NCI-H345 (cell line): ENCODE data around the gene TMEM39B.
A peak's percentile ranks its signal among the peaks of the same experiment; 100 is the strongest.
"Not testable (repeated sequence)": the region's sequence is repeated elsewhere in the genome, so short reads cannot be mapped to it uniquely, and the experiment has no call there.

ENCODE experiments used
- DNase-seq: peaks from one replicate; lab custom pipeline; 2025; lab: John Stamatoyannopoulos, UW

Gene TMEM39B

GRCh38 chr1:32112806-32113375 is 40.2 kb downstream of the TMEM39B start:
- no peak for DNase-seq

GRCh38 chr1:32113436-32113835 is 40.7 kb downstream of the TMEM39B start:
- not testable (repeated sequence) for DNase-seq

DNA sequence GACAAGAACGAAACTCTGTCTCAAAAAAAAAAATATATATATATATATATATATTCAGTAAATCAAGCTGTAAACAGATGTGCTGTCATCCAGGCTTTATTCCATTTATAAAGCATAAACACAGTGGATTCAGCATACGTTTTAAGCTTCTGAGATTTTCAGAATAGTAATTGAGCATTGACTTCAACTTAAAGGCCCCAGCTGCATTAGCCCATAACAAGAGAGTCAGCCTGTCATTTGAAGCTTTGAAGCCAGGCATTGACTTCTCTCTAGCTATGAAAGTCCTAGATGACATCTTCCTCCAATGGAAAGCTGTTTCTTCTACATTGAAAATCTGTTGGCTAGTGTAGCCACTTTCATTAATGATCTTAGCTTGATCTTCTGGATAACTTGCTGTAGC is 41.7 kb downstream of the TMEM39B start:
- DNase-seq, result no peak

GRCh38 chr1:32115496-32115895 is 42.8 kb downstream of the TMEM39B start:
- DNase-seq, result no peak

DNA sequence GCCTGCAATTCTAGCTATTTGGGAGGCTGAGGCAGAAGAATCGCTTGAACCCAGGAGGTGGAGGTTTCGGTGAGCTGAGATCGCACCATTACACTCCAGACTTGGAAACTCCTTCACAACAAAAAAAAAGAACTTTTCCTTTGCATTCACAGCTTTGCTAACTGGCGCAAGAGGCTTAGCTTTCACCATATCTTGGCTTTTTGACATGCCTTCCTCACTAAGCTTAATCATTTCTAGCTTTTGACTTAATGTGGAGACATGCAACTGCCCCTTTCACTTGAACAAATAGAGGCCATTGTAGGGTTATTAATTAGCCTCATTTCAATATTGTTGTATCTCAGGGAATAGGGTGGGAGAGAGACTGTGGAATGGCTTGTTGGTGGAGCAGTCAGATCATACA is 43.8 kb downstream of the TMEM39B start:
- DNase-seq, result no peak

GRCh38 chr1:32122151-32122550 is 49.4 kb downstream of the TMEM39B start:
- DNase-seq, result no peak

- DNase-seq, result not testable (repeated sequence)
Observed at GRCh38 chr1:32123361-32123760, 50.6 kb downstream of the TMEM39B start.

GRCh38 chr1:32125313-32125712 is 52.6 kb downstream of the TMEM39B start:
- DNase-seq, result no peak

- no peak for DNase-seq
Observed at GRCh38 chr1:32126770-32127169, 54.0 kb downstream of the TMEM39B start.

DNA sequence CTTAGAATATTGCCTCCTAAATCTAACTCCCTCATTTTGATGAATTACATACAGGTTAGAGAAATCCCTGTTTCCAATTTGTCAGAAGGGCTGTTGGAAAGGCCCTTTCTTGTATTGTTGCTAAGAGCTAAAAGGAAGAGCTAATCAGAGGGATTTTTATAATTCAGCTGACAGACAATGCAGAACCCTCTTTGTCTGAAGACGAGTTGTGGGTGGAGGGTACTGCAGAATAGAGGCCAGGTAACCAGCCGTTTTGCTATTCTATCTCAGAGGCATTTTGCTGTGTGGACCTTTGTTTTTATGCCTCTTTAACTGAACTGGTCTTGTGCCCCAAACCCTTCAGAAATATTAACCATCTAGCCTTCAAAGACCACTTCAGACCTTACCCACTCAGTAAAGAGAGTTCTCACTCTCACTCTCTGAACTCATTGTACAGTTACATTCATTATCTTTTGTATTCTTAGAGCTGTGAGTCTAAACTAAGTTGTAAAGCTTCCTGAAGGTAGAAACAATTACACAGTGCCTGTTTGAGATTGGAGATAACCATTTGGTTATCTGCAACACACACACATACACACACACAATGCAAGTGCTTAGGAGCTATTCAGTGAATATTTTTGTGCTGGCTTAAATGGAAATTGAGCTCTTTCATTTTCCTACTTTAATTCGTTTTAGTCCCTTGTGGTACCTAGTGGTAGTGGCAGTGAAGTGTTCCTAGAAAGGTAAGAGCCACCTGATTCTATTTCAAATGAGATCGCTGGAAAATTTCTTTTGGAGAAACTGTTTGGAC is 54.9 kb downstream of the TMEM39B start:
- no peak for DNase-seq

DNA sequence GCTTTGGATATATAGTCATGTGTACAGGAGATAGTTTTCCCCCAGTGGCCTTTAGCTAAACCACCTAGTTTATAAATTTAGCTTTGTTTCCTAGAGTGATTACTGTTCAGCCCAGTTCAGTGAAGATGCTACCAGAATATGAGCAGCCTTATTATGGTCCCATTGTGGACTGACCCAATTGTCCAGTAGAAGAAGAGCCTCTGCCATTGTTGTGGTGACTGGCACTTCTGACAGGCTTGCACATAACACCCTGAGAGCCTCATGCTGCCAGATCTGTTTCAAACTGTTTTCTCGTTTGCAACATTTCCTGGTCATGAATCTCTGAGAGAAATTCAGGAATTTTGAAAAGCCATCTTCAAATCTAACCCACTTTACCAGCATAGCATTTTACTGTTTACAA is 55.7 kb downstream of the TMEM39B start:
- DNase-seq, result no peak

DNA sequence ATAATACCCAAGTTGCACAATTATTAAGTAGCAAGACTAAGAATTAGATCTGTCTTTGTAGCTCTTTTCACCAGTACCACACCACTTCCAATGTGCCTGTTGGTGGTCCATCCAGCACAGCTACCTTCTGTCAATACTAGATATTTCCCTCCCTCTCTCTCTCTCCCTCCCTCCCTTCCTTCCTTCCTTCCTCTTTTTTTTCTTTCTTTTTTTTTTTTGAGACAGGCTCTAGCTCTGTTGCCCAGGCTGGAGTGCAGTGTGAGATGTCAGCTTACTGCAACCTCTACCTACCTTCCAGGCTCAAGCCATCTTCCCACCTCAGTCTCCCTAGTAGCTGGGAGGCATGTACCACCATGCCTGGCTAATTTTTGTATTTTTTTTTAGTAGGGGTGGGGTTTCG is 56.2 kb downstream of the TMEM39B start:
- DNase-seq, result no peak

- DNase-seq, result not testable (repeated sequence)
Observed at GRCh38 chr1:32133950-32134280, 61.2 kb downstream of the TMEM39B start.

DNA sequence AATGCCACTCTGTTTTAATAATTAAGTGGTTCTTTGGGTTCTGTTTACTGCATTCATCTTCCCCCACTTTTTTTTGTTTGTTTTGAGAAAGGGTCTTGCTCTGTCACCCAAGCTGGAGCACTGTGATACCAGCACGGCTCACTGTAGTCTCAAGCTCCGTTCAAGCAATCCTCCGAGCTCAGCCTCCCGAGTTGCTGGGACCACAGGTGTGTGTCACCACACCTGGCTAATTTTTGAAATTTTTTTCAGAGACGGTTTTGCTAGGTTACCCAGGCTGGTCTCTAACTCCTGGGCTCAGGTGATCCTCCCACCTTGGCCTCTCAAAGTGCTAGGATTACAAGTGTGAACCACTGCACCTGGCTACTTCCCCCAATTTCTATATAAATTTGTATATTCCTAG is 64.4 kb downstream of the TMEM39B start:
- DNase-seq, result no peak

GRCh38 chr1:32138965-32139364 is 66.2 kb downstream of the TMEM39B start:
- DNase-seq, result no peak

DNA sequence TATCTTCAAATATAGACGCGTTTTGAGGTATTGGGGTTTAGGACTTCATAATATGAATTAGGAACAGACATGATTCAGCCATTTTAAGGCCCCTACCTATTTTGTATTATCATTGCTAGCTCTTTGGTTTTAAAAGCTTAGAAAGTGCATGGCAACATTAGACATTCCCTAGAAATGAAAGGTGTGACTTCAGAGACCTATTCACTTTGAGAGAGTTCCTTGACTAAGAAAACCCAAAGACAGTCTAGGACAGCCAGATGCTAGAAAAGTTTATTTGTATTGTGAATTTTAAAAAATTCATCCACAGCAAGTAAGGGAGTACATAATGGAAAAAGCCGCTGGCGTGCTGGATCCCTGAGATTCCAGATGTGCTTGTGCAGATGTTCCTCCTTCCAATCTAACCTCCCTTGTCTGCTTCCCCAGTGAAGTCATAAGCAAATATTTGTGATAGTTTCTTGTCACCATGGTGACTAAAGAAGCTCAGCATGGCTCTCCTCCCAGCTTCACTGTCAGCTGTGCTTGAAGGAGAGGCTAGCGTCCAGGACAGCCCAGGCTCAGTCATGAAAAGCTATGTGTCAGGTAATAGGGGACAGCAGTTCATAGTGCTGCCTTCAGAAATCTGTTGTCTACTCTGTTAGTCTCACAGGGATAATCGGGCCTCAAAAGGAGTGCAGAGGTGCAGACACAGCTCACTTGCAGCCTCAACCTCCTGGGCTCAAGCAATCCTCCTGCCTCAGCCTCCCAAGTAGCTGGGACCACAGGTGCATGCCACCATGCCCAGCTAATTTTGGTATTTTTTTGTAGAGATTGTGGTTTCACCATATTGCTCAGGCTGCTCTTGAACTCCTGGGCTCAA is 69.9 kb downstream of the TMEM39B start:
- DNase-seq, result peak; percentile 35

DNA sequence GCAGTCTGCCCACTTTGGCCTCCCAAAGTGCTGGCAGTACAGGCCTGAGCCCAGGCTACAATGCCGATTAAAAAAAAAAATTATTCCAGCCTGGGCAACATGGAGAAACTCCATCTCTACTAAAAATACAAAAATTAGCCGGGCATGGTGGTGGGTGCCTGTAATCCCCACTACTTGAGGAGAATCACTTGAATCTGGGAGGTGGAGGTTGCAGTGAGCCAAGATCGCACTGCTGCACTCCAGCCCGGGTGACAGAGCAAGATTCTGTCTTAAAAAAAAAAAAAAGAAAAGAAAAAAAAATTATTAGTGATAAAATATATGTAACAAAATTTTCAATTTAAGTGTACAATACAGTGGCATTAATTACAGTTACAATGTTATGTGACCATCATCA is 70.6 kb downstream of the TMEM39B start:
- not testable (repeated sequence) for DNase-seq

DNA sequence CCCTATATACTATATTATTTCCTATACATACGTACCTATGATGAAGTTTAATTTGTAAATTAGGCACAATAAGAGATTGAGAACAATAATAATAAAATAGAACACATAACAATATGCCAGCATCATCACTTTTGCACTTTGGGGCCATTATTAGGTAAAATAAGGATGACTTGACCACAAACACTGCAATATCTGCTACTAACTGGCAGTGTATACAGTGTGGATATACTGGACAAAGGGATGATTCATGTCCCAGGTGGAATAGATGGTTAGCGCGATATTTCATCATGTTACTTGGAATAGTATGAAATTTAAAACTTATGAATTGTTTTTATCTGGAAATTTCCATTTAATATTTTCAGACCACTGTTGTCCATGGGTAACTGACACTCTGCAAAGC is 71.3 kb downstream of the TMEM39B start:
- no peak for DNase-seq

GRCh38 chr1:32147799-32148198 is 75.1 kb downstream of the TMEM39B start:
- not testable (repeated sequence) for DNase-seq

GRCh38 chr1:32150847-32151246 is 78.1 kb downstream of the TMEM39B start:
- no peak for DNase-seq

GRCh38 chr1:32151319-32151787 is 78.6 kb downstream of the TMEM39B start:
- peak; percentile 3 for DNase-seq
